ENCODE results near the gene GSTA3. TPM values are rescaled to one million over a fixed set of nuclear protein-coding genes. Genes with fewer than 3 reads are reported as not detected.

Gene GSTA3
- total RNA-seq = not detected in 2 replicates

GRCh38 chr6:52909531-52909930, at the start of gene GSTA3:
GSTA3 (minus strand) TSS chr6:52909698; CDS start chr6:52905834, 3,864 bp downstream.

Other genes starting within 250 kb of the GSTA3 start
- 45.6 and 50.0 TPM in 2 replicates for gene TMEM14A, start 238.6 kb downstream of the GSTA3 start, total RNA-seq
- gene GSTA2, start 146.2 kb downstream of the GSTA3 start, total RNA-seq = not detected in 2 replicates
- not detected in 2 replicates for gene GSTA1, start 105.9 kb downstream of the GSTA3 start, total RNA-seq
- gene GSTA5, start 68.9 kb downstream of the GSTA3 start, total RNA-seq = not detected in 2 replicates
- 54.1 and 63.4 TPM in 2 replicates for gene GSTA4, start 85.6 kb upstream of the GSTA3 start, total RNA-seq
- gene CILK1, start 152.1 kb upstream of the GSTA3 start, total RNA-seq = 7.2 and 9.9 TPM in 2 replicates
- 35.4 and 41.5 TPM in 2 replicates for gene FBXO9, start 155.7 kb upstream of the GSTA3 start, total RNA-seq
- gene GCM1, start 239.1 kb upstream of the GSTA3 start, total RNA-seq = not detected in 2 replicates